AG04450 (cell line): ENCODE data around the gene SLC35F1. TPM values are rescaled to one million over a fixed set of nuclear protein-coding genes. Genes with fewer than 3 reads are reported as not detected.

Source experiments
- CTCF ChIA-PET: fragments of 300-600, 350-600 bp; formaldehyde crosslinking; extraction: SDS; loops from one replicate; lab custom pipeline; 2022; ENCODE audit warnings: antibody characterized with exemption, inconsistent platforms; lab: Charles Lee
- POLR2A ChIA-PET: fragments of 350-600 bp; formaldehyde crosslinking; extraction: SDS; loops from one replicate; lab custom pipeline; 2021; ENCODE audit warnings: antibody characterized with exemption, inconsistent platforms; lab: Yijun Ruan, JAX
- DNase-seq: peaks from one replicate; pipeline ENCODE4 v3.0.0-alpha.2; 2011; ENCODE audit warnings: low read depth, low spot score
- H3K27ac ChIP-seq: one replicate; pipeline ENCODE4 v1.5.1; 2012; ENCODE audit warnings: low read depth, low read length, control low read depth
- H3K27me3 ChIP-seq: one replicate; pipeline ENCODE4 v1.6.0; 2012; ENCODE audit warnings: low read length; ENCODE audit not compliant: control insufficient read depth, insufficient read depth
- H3K4me3 ChIP-seq: 2 replicates; pipeline ENCODE4 v1.5.1; 2011; ENCODE audit warnings: mild to moderate bottlenecking, low read depth, low read length, control low read depth
- H3K9me3 ChIP-seq: 2 replicates; pipeline ENCODE4 v1.5.1; 2012; ENCODE audit warnings: low read length; ENCODE audit not compliant: control insufficient read depth, insufficient read depth
- polyA plus RNA-seq: library from polyadenylated mRNA; depleted of rRNA; stranded (reverse); fragments of >200 nt; gene quantifications from 2 replicates; pipeline ENCODE4 v1.2.3, GENCODE V29; 2011
- TF ChIP-seq, protein P1 (sequence below): IDR thresholded peaks from 2 replicates; pipeline ENCODE4 v1.5.1; 2011; ENCODE audit warnings: low read depth, low read length, control low read depth, inconsistent platforms

The SLC35F1 gene
- polyA plus RNA-seq, 1 experiment, result 0.14 TPM

DNA sequence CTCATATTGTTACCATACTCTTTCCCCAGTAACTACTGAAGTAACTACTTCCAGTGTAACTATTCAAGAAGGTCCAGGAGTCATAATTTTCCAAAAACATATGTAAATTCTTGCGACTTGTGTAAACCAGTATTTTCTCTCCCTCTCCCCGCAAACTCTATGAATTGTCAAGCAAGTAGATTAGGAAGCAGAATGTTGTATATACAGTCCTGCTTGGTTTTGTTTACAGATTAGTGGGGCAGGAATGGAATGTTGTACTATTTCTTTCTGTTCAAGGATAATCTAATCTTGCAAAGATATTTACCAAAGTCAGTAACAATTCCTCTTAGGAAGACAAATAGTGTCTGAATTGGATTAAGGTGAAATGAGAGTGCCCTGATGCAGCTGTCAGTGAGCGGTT, 406.1 kb downstream of the SLC35F1 start:
- Histone ChIP-seq H3K27me3 (no peaks in the 10 kb centered on the region), H3K4me3 (no peak overlapping the region), H3K27ac (no peak overlapping the region), H3K9me3 (no peaks in the 10 kb centered on the region)
- TF ChIP-seq, protein P1, sequence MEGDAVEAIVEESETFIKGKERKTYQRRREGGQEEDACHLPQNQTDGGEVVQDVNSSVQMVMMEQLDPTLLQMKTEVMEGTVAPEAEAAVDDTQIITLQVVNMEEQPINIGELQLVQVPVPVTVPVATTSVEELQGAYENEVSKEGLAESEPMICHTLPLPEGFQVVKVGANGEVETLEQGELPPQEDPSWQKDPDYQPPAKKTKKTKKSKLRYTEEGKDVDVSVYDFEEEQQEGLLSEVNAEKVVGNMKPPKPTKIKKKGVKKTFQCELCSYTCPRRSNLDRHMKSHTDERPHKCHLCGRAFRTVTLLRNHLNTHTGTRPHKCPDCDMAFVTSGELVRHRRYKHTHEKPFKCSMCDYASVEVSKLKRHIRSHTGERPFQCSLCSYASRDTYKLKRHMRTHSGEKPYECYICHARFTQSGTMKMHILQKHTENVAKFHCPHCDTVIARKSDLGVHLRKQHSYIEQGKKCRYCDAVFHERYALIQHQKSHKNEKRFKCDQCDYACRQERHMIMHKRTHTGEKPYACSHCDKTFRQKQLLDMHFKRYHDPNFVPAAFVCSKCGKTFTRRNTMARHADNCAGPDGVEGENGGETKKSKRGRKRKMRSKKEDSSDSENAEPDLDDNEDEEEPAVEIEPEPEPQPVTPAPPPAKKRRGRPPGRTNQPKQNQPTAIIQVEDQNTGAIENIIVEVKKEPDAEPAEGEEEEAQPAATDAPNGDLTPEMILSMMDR, result no peak
- POLR2A ChIA-PET, result no interaction called here
- CTCF ChIA-PET, result interaction anchor here (0.9 kb wide), 1 partner anchor 27 kb away, joined by 6 read pairs; no protein-coding TSS in a partner anchor
- no peak for DNase-seq

DNA sequence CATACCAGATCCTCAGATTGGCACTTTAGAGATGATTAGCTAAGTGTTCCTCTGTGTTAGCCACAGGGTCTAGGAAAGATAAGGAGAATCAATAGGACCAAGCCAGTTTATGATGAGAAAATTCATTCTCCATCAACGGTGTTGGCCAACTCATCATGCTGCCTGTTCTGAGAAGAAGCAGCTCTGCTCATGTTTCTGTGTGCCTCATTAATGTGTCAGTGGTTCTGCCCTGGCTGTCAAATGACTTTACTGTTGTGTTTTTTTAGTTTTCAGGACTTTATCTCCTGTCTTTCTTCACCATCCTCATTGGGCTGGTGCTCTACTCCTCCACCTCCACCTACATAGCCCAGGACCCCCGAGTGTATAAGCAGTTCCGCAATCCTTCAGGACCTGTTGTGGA, 406.7 kb downstream of the SLC35F1 start:
- no peaks in the 10 kb centered on the region for H3K27me3 ChIP-seq
- TF ChIP-seq, protein P1, result no peak
- H3K4me3 ChIP-seq, result no peak overlapping the region
- H3K9me3 ChIP-seq, result no peaks in the 10 kb centered on the region
- DNase-seq, result no peak
- CTCF ChIA-PET, result no interaction called here
- H3K27ac ChIP-seq, result no peak overlapping the region
- POLR2A ChIA-PET, result no interaction called here

DNA sequence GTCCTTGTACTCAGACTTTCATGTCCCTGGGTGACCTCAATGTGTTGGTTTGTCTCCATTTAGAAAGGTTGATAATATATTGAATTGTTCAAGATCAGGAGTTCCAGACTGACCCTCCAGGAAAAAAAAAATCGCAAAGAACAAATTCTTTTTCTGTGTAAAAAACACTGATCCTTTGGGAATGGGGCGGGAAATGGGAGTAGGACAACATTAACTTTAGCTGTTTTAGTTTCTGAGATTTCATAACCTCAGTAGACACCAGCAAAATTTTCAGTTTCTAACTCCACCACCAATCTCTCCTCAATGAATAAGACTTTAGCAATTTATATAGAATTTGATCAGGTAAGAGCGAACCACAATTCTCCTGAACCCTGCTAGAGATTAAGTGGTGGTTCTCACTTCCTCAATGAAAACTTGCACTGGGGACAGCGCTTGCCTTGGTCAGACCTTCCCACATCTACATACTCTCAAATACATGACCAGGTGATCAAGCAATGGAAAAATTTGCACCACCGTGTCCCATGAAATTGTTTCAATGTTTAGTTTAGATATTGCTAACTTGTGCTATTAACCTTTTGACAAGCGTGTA, 409.8 kb downstream of the SLC35F1 start:
- CTCF ChIA-PET, result no interaction called here

DNA sequence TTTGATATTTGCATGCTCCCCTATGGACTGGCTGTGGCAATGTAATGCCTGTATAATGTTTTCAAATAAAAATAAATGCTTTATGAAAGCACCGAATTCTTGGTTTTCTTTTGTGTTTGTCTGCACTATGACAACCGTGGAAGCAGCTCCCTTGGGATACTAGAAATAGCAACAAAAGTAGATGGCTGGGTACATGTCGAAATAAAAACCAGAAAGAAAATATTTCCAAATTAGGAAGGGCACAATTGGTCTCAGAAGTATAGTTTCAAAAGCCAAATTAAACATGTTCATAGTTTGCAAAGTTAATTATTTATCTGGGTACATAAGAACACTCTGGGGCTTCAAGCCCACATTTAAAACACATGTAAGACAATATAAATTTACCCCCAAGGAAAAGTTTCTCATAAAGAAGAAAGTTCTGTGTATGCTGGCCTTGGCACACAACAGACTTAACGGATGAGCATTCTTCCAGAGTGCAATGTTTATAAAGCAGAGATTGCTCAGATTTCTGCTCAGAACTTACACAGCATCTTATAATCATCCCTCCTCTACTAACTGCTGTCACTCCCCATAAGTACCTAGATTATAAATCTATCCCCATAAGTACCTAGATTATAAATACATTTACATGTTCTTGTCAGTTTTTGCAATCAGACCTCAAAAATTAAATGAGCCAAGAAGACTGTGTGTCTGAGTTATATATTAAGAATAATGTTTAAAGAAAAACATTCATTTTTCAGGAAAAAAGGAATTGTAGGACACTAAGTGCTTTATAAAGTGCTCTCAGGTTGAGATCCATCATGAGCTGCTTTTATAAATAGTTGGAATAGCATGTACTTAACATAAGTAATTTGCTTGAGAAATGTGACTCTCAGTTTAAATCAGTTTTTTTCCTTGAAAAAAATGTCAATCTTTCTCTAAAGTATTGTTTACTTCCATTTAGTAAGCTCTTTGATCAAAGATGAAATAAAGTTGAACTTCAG, 410.8 kb downstream of the SLC35F1 start:
- Histone ChIP-seq H3K9me3 (no peaks in the 10 kb centered on the region), H3K27me3 (no peaks in the 10 kb centered on the region), H3K27ac (no peak overlapping the region), H3K4me3 (no peak overlapping the region)
- TF ChIP-seq, protein P1, result no peak
- POLR2A ChIA-PET, result no interaction called here
- no peak for DNase-seq
- CTCF ChIA-PET, result no interaction called here

More for the DNA sequence above, 409.8 kb downstream of the SLC35F1 start:
- H3K27me3 ChIP-seq, result no peaks in the 10 kb centered on the region
- DNase-seq, result no peak
- POLR2A ChIA-PET, result no interaction called here
- no peaks in the 10 kb centered on the region for H3K9me3 ChIP-seq
- H3K4me3 ChIP-seq, result no peak overlapping the region
- TF ChIP-seq, protein P1, result no peak
- H3K27ac ChIP-seq, result no peak overlapping the region

DNA sequence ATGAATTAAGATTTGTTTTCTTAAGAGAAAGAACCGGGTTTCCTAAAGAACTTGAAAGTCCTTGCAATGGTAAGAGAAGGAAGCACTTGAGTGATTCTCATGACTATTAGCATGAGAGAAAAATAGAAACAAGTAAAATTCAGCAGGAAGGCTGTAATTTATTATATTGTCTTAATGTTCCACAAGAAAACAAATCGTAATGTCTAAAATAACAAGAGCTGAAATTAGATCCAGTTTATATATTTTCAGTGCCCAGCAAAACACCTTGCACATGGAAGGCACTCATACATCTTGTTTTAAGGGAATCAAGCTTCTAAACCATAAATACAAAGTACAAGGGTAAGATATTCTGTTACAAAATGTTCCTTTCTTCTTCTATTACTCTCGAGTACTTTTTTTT, 411.6 kb downstream of the SLC35F1 start:
- TF ChIP-seq, protein P1, result no peak
- no peak for DNase-seq
- Histone ChIP-seq H3K27ac (no peak overlapping the region), H3K27me3 (no peaks in the 10 kb centered on the region), H3K9me3 (no peaks in the 10 kb centered on the region), H3K4me3 (no peak overlapping the region)
- CTCF ChIA-PET, result no interaction called here
- POLR2A ChIA-PET, result no interaction called here
